Endothelial cell of umbilical vein (primary cell): Measurements from ENCODE around the gene TVP23A. TPM values are rescaled to one million over a fixed set of nuclear protein-coding genes. Genes with fewer than 3 reads are reported as not detected.

ENCODE experiments used
- Bru-seq: library from RNA; stranded (reverse); fragments of 400-500 nt; gene quantifications from one replicate; lab custom pipeline; 2021; lab: Mats Ljungman, UMichigan
- BruChase-seq, 2 experiments: library from RNA; stranded (reverse); fragments of 400-500 nt; gene quantifications; one replicate each; lab custom pipeline; 2021; lab: Mats Ljungman, UMichigan
- BruUV-seq: library from RNA; stranded (reverse); fragments of 400-500 nt; replicated peaks from 2 replicates; lab custom pipeline; 2021; lab: Mats Ljungman, UMichigan
- CTCF ChIA-PET: fragments of 300-600, 350-600 bp; sonication (Branson Sonifier 250); formaldehyde crosslinking; loops from one replicate; lab custom pipeline; 2021; ENCODE audit warnings: antibody characterized with exemption, inconsistent platforms; lab: Charles Lee
- POLR2A ChIA-PET: fragments of 300-600, 350-600 bp; sonication (Branson Sonifier 250); formaldehyde crosslinking; loops from one replicate; lab custom pipeline; 2021; ENCODE audit warnings: antibody characterized with exemption, inconsistent platforms; lab: Charles Lee
- DNase-seq: peaks from one replicate; pipeline ENCODE4 v3.0.0-alpha.2; 2011; ENCODE audit warnings: low read depth, low spot score
- FAIRE-seq: peaks from 2 replicates; lab custom pipeline; 2011; peaks lifted over from hg19 to GRCh38; lab: Jason Lieb, UNC
- H2AFZ ChIP-seq: 2 replicates; pipeline ENCODE4 v1.6.0; 2012; ENCODE audit warnings: low read depth, low read length, control low read depth, inconsistent platforms
- H3K27ac ChIP-seq: 2 replicates; pipeline ENCODE4 v1.5.1; 2011; ENCODE audit warnings: low read depth, mild to moderate bottlenecking, control low read depth, low read length, moderate library complexity; ENCODE audit not compliant: insufficient read depth
- H3K27me3 ChIP-seq, 2 experiments: 2 replicates each; pipeline versions ENCODE4 v1.6.0 to v1.6.1; 2011; ENCODE audit warnings: low read length in 2 of 2, mixed read lengths in 1 of 2; ENCODE audit not compliant: control insufficient read depth in 2 of 2, insufficient read depth in 2 of 2
- H3K36me3 ChIP-seq, 2 experiments: 2 replicates in 1 of 2; 3 replicates in 1 of 2; pipeline ENCODE4 v1.5.1; 2011; ENCODE audit warnings: low read length in 2 of 2, mild to moderate bottlenecking in 1 of 2, moderate library complexity in 1 of 2; ENCODE audit not compliant: control insufficient read depth in 2 of 2, insufficient read depth in 2 of 2; ENCODE audit errors: extremely low read depth in 1 of 2
- H3K4me1 ChIP-seq: 3 replicates; pipeline ENCODE4 v1.5.1; 2011; ENCODE audit warnings: mild to moderate bottlenecking, low read length; ENCODE audit not compliant: control insufficient read depth, insufficient read depth; ENCODE audit errors: extremely low read depth
- H3K4me2 ChIP-seq: 2 replicates; pipeline ENCODE4 v1.6.1; 2011; ENCODE audit warnings: low read length, control low read depth, mixed read lengths; ENCODE audit not compliant: insufficient read depth
- H3K4me3 ChIP-seq, 3 experiments: fragments of 200-600 bp in 1 of 3; sonication (generic), shearing (Covaris generic) in 1 of 3; replicated peaks in 1 of 3; 2 replicates each; pipeline ENCODE4 v1.5.1; 2011 to 2016; ENCODE audit warnings: control low read depth in 3 of 3, low read length in 3 of 3, mild to moderate bottlenecking in 2 of 3, inconsistent platforms in 1 of 3, low read depth in 1 of 3, moderate library complexity in 1 of 3; ENCODE audit not compliant: insufficient read depth in 1 of 3
- H3K79me2 ChIP-seq: 2 replicates; pipeline ENCODE4 v1.6.0; 2012; ENCODE audit warnings: low read length, inconsistent platforms; ENCODE audit not compliant: control insufficient read depth, insufficient read depth
- H3K9ac ChIP-seq: replicated peaks from 2 replicates; pipeline ENCODE3; 2011; ENCODE audit warnings: low read length, control low read depth; ENCODE audit not compliant: insufficient read depth; ENCODE audit errors: extremely low read depth
- H3K9me1 ChIP-seq: replicated peaks from 3 replicates; pipeline ENCODE4 v1.6.0; 2011; ENCODE audit warnings: mild to moderate bottlenecking, low read length; ENCODE audit not compliant: control insufficient read depth, insufficient read depth; ENCODE audit errors: extremely low read depth
- H3K9me3 ChIP-seq: replicated peaks from 2 replicates; pipeline ENCODE4 v1.5.1; 2012; ENCODE audit warnings: low read length, inconsistent platforms; ENCODE audit not compliant: control insufficient read depth, insufficient read depth
- H4K20me1 ChIP-seq: replicated peaks from 2 replicates; pipeline ENCODE3; 2011; ENCODE audit warnings: mild to moderate bottlenecking, low read length; ENCODE audit not compliant: control insufficient read depth, insufficient read depth; ENCODE audit errors: extremely low read depth
- EZH2 ChIP-seq: IDR thresholded peaks from 2 replicates; pipeline ENCODE4 v1.6.1; 2012; ENCODE audit warnings: borderline replicate concordance, low read depth, mild to moderate bottlenecking, moderate library complexity, low read length, inconsistent platforms; ENCODE audit not compliant: severe bottlenecking
- FOS ChIP-seq: IDR thresholded peaks from 2 replicates; pipeline ENCODE4 v1.6.1; 2011; ENCODE audit warnings: mild to moderate bottlenecking, low read length, moderate library complexity, borderline replicate concordance; ENCODE audit not compliant: insufficient read depth
- dilution Hi-C: fragments of 300-500 bp; cut with MboI; formaldehyde crosslinking; loops from one replicate; pipeline ENCODE4 v1.15.0; 2019; ENCODE audit warnings: low sequenced_read_pairs; ENCODE audit not compliant: extremely low pct_ligation_motif_present
- intact Hi-C: fragments of 100-400 bp; cut with micrococcal nuclease; formaldehyde crosslinking; loops from one replicate; pipeline ENCODE4 v1.10.0; 2022
- long read RNA-seq: library from polyadenylated mRNA; stranded (forward); transcript quantifications from one replicate; pipeline ENCODE4 v2.0.0, GENCODE V29; 2021
- polyA minus RNA-seq, 3 experiments: library from RNA; depleted of rRNA, polyadenylated mRNA; stranded (reverse); fragments of >200 nt; gene quantifications; 1 replicate in 1 of 3; 2 replicates in 2 of 3; pipeline ENCODE4 v1.2.3, GENCODE V29; 2011
- polyA plus RNA-seq, 4 experiments: library from polyadenylated mRNA; depleted of rRNA in 3 of 4; stranded (reverse) in 3 of 4; unstranded in 1 of 4; fragments of >200 nt; gene quantifications; 2 replicates each; pipeline versions ENCODE4 v1.2.1 to v1.2.3, GENCODE V29; 2011 to 2012; ENCODE audit warnings: missing spikeins in 1 of 4
- total RNA-seq: library from RNA; stranded (reverse); gene quantifications from 2 replicates; pipeline ENCODE4 v1.2.3, GENCODE V29; 2021

TVP23A gene
- total RNA-seq, result not detected in 2 replicates
- polyA plus RNA-seq, result not detected in 2 replicates
- polyA plus RNA-seq (2011; cell fraction: cytosol; rRNA removed), result not detected in 2 replicates
- polyA plus RNA-seq (2011; cell fraction: nucleus; rRNA removed), result not detected in 2 replicates
- polyA plus RNA-seq (2012), result 0.07 and 0.29 TPM in 2 replicates
- polyA minus RNA-seq, result not detected in 2 replicates
- polyA minus RNA-seq (2011; cell fraction: cytosol; rRNA and poly(A)+ RNA removed), result not detected
- polyA minus RNA-seq (2011; cell fraction: nucleus; rRNA and poly(A)+ RNA removed), result not detected in 2 replicates
- Bru-seq, nascent RNA, result not detected
- BruChase-seq, experiment 1, labeled RNA remaining after a 6-hour chase, result not detected
- BruChase-seq, experiment 2, labeled RNA remaining after a 2-hour chase, result not detected
- long read RNA-seq, result 0 reads

DNA sequence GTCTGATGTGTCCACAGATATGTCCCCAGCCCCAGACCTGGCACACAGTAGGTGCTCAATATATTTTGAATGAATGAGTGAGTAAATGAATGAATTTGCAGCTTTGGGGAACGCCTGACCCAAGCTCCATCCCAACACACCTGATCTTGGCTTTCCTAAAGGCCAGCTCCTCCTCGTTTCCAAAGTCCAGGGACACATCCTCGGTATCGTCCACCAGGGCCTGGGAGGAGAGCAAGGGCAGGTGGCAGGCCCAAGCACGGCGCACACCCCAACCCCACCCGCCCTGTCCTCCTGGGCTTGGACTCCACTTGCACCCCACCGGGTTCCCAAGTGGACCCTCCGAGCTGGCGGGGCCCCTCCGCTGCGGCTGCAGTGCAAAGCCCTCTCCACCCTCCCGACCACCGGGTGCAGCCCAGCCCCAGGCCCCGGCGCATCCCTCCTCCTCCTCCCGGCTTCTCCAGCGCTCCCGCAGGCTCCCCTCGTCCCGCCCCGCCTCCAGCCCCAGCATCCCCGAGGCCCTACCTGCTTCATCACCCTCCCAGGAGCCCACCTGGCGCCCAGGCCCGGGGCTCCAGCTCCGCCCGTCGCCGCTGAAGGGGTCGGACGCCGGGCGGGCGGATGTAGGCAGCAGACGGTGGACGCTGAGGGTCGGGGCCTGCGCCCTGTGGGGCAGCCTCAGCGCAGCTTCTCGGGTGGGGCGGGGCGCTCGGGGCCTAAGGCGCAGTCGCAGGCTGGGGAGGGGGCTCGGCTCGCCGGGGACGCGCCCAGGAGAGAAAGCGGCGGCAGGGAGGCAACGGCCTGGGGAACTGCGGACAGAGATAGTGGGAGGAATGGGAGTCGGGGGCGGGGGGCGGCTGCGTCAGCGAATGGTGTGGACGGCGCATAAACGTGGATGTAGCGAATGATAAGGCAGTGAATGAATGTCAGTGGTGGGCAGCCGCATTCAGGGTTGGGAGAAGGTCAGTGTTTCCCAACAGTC is at the start of gene TVP23A:
Gene TVP23A (minus strand): TSS at position 832 of the 979 bp plus-strand sequence. CDS start 301 bp downstream, at position 531.
- Histone ChIP-seq H3K27me3 (peaks cover 0 to 6% of the 10 kb centered on the region in 2 experiments), H3K4me2 (no peak within 1 kb of the TSS), H3K9me3 (no peaks in the 10 kb centered on the region), H4K20me1 (no peaks in the 10 kb centered on the region), H3K36me3 (no peaks in the 10 kb centered on the region), H3K9me1 (no peaks in the 10 kb centered on the region), H3K4me1 (no peaks in the 10 kb centered on the region), H2AFZ (no peak within 1 kb of the TSS), H3K79me2 (no peaks in the 10 kb centered on the region), H3K27ac (no peak within 1 kb of the TSS), H3K9ac (no peak within 1 kb of the TSS), H3K4me3 (no peak within 1 kb of the TSS)
- FAIRE-seq, result no peak
- BruUV-seq, result no TSS peak
- CTCF ChIA-PET, result no interaction called here
- TF ChIP-seq EZH2 (peak; percentile 28), FOS (no peak)
- intact Hi-C loops, result no loop called here
- no peak for DNase-seq
- dilution Hi-C loops, result no loop called here
- POLR2A ChIA-PET, result no interaction called here

DNA sequence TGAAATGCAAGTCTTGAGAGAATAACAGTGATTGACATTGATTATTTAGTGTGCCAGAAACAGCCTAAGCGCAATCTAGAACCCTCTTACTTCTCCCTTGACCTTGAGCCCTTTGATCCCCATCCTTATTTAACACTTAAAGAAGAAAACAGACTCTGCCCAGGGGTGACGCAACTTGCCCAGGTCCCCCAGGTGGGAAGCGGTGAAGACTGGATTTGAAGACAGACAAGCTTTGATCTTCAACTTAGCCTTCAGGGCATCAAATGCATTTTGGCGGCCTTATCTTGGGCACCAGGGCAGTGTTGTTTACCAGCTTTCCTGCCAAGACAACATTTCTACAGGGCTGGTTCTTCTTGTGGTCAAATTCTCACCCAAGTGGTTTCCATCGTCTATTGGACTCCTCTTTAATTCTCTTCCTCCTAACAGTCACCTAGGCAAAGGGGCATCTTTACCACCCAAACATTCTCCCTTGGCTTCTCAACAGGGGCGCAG is 49.6 kb upstream of the TVP23A start:
- Histone ChIP-seq H3K9me1 (no peaks in the 10 kb centered on the region), H3K4me2 (no peak overlapping the region), H3K4me3 (no peak overlapping the region), H4K20me1 (no peaks in the 10 kb centered on the region), H3K36me3 (no peaks in the 10 kb centered on the region), H2AFZ (no peak overlapping the region), H3K9ac (no peak overlapping the region), H3K27ac (no peak overlapping the region), H3K4me1 (no peaks in the 10 kb centered on the region), H3K79me2 (no peaks in the 10 kb centered on the region), H3K9me3 (no peaks in the 10 kb centered on the region), H3K27me3 (no peaks in the 10 kb centered on the region)
- no peak for DNase-seq
- dilution Hi-C loops (no loop called here), intact Hi-C loops (no loop called here)
- ChIA-PET CTCF (interaction anchor here (1.4 kb wide), 1 partner anchor 50 kb away, joined by 4 read pairs; no protein-coding TSS in a partner anchor), POLR2A (interaction anchor here (0.6 kb wide), 1 partner anchor 58 kb away, joined by 3 read pairs; no protein-coding TSS in a partner anchor)
- no peak for FAIRE-seq
- no TSS peak for BruUV-seq
- no peak for TF ChIP-seq EZH2
